IMR-90 (cell line): ENCODE measurements around the gene RNGTT. TPM values are rescaled to one million over a fixed set of nuclear protein-coding genes. Genes with fewer than 3 reads are reported as not detected.

Source experiments
- ATAC-seq: fragments of 200-7000 bp; cut with Tn5 transposase; 2 replicates; pipeline ENCODE4 v1.9.1; 2020; ENCODE audit warnings: low read depth, mild to moderate bottlenecking, moderate library complexity
- BruUV-seq: library from RNA; stranded (reverse); fragments of 400-500 nt; replicated peaks from 2 replicates; lab custom pipeline; 2021; lab: Mats Ljungman, UMichigan
- CTCF ChIA-PET: fragments of 300-600 bp; formaldehyde crosslinking; extraction: SDS; loops from one replicate; lab custom pipeline; 2021; ENCODE audit warnings: antibody characterized with exemption; lab: Yijun Ruan, JAX
- POLR2A ChIA-PET: fragments of 300-600 bp; sonication (Branson Sonifier 250); formaldehyde crosslinking; loops from one replicate; lab custom pipeline; 2022; ENCODE audit warnings: antibody characterized with exemption; ENCODE audit not compliant: unreplicated experiment; lab: Charles Lee
- DNase-seq: peaks from one replicate; pipeline ENCODE4 v3.0.0; 2013
- H2AFZ ChIP-seq: replicated peaks from 2 replicates; pipeline ENCODE3; 2013; ENCODE audit warnings: low read length, mild to moderate bottlenecking; ENCODE audit not compliant: poor library complexity
- H2AK5ac ChIP-seq: 2 replicates; pipeline ENCODE4 v1.6.1; 2013; ENCODE audit warnings: low read depth, low read length, inconsistent platforms
- H2AK9ac ChIP-seq: replicated peaks from 2 replicates; pipeline ENCODE3; 2013; ENCODE audit warnings: mild to moderate bottlenecking, low read depth, low read length, moderate library complexity; ENCODE audit not compliant: poor library complexity
- H2BK120ac ChIP-seq: 2 replicates; pipeline ENCODE4 v1.6.1; 2013; ENCODE audit warnings: low read depth, low read length, inconsistent platforms
- H2BK15ac ChIP-seq: 3 replicates; pipeline ENCODE4 v1.6.1; 2013; ENCODE audit warnings: low read depth, low read length, inconsistent platforms
- H2BK20ac ChIP-seq: 2 replicates; pipeline ENCODE4 v1.6.1; 2013; ENCODE audit warnings: low read depth, mild to moderate bottlenecking, inconsistent platforms, low read length, moderate library complexity
- H2BK5ac ChIP-seq: 2 replicates; pipeline ENCODE4 v1.6.1; 2013; ENCODE audit warnings: mild to moderate bottlenecking, low read depth, low read length, inconsistent platforms; ENCODE audit not compliant: poor library complexity, severe bottlenecking
- H3K14ac ChIP-seq: replicated peaks from 2 replicates; pipeline ENCODE4 v1.6.1; 2013; ENCODE audit warnings: low read depth, low read length, inconsistent platforms
- H3K18ac ChIP-seq: 2 replicates; pipeline ENCODE4 v1.6.1; 2013; ENCODE audit warnings: low read depth, low read length, control low read depth
- H3K23ac ChIP-seq: 2 replicates; pipeline ENCODE4 v1.6.1; 2013; ENCODE audit warnings: low read depth, low read length, inconsistent platforms
- H3K27ac ChIP-seq: 2 replicates; pipeline ENCODE4 v1.5.1; 2013; ENCODE audit warnings: mild to moderate bottlenecking, control low read depth, low read length; ENCODE audit not compliant: insufficient read depth
- H3K27me3 ChIP-seq: 2 replicates; pipeline ENCODE4 v1.6.1; 2013; ENCODE audit warnings: low read length; ENCODE audit not compliant: control insufficient read depth, insufficient read depth
- H3K36me3 ChIP-seq: 2 replicates; pipeline ENCODE4 v1.6.1; 2013; ENCODE audit warnings: low read length, mixed read lengths; ENCODE audit not compliant: control insufficient read depth, insufficient read depth
- H3K4ac ChIP-seq: 2 replicates; pipeline ENCODE4 v1.6.1; 2013; ENCODE audit warnings: low read depth, low read length, inconsistent platforms
- H3K4me1 ChIP-seq: 2 replicates; pipeline ENCODE4 v1.6.1; 2013; ENCODE audit warnings: low read length, mixed read lengths; ENCODE audit not compliant: control insufficient read depth, insufficient read depth
- H3K4me2 ChIP-seq: 2 replicates; pipeline ENCODE4 v1.6.1; 2013; ENCODE audit warnings: low read depth, mild to moderate bottlenecking, control low read depth, low read length, moderate library complexity
- H3K4me3 ChIP-seq: 2 replicates; pipeline ENCODE4 v1.5.1; 2013; ENCODE audit warnings: low read depth, mild to moderate bottlenecking, control low read depth, low read length, moderate library complexity; ENCODE audit not compliant: insufficient read depth
- H3K56ac ChIP-seq: 2 replicates; pipeline ENCODE4 v1.6.1; 2013; ENCODE audit warnings: low read length, inconsistent platforms; ENCODE audit not compliant: insufficient read depth; ENCODE audit errors: extremely low read depth
- H3K79me1 ChIP-seq, 2 experiments: 2 replicates each; pipeline ENCODE4 v1.6.1; 2013; ENCODE audit warnings: low read length in 2 of 2, inconsistent platforms in 1 of 2, low read depth in 1 of 2
- H3K9ac ChIP-seq: 2 replicates; pipeline ENCODE4 v1.6.1; 2013; ENCODE audit warnings: low read depth, low read length, control low read depth
- H3K9me1 ChIP-seq: 2 replicates; pipeline ENCODE4 v1.6.1; 2013; ENCODE audit warnings: low read length, inconsistent platforms; ENCODE audit not compliant: insufficient read depth
- H3K9me3 ChIP-seq: 2 replicates; pipeline ENCODE4 v1.6.1; 2013; ENCODE audit warnings: low read length; ENCODE audit not compliant: control insufficient read depth, insufficient read depth
- H4K20me1 ChIP-seq: 2 replicates; pipeline ENCODE4 v1.6.1; 2013; ENCODE audit warnings: low read length, inconsistent platforms; ENCODE audit not compliant: insufficient read depth
- H4K5ac ChIP-seq: 2 replicates; pipeline ENCODE4 v1.6.1; 2013; ENCODE audit warnings: mild to moderate bottlenecking, low read depth, low read length, control low read depth
- H4K8ac ChIP-seq, 2 experiments: 2 replicates each; pipeline ENCODE4 v1.6.1; 2013; ENCODE audit warnings: low read depth in 2 of 2, low read length in 2 of 2, control low read depth in 1 of 2, inconsistent platforms in 1 of 2
- H4K91ac ChIP-seq: 2 replicates; pipeline ENCODE4 v1.6.1; 2013; ENCODE audit warnings: low read depth, low read length, inconsistent platforms; ENCODE audit not compliant: insufficient read depth
- BHLHE40 ChIP-seq: fragments of 150-350 bp; IDR thresholded peaks from 2 replicates; pipeline ENCODE4 v1.6.1; 2016; ENCODE audit warnings: mild to moderate bottlenecking, low read depth, low read length
- FOS ChIP-seq: fragments of 150-350 bp; IDR thresholded peaks from 2 replicates; pipeline ENCODE4 v1.6.1; 2016; ENCODE audit warnings: low read depth, low read length
- MXI1 ChIP-seq: IDR thresholded peaks from 2 replicates; pipeline ENCODE4 v1.6.1; 2012; ENCODE audit warnings: low read depth, mild to moderate bottlenecking, low read length, moderate library complexity, borderline replicate concordance
- RAD21 ChIP-seq: IDR thresholded peaks from 2 replicates; pipeline ENCODE4 v1.6.1; 2012; ENCODE audit warnings: low read length, improper control_type of control experiment
- RCOR1 ChIP-seq: IDR thresholded peaks from 2 replicates; pipeline ENCODE4 v1.6.1; 2012; ENCODE audit warnings: mild to moderate bottlenecking, low read length, improper control_type of control experiment; ENCODE audit not compliant: insufficient replicate concordance
- WGBS, 2 experiments: methylation state at CpG; one replicate each; pipeline versions ENCODE4 v1.1.5 to v1.1.7; 2013; ENCODE audit warnings: missing lambda C conversion rate in 2 of 2; ENCODE audit not compliant: insufficient read length in 1 of 2; ENCODE audit errors: extremely low coverage in 2 of 2; 5-methylcytosine and 5-hydroxymethylcytosine counted together
- dilution Hi-C: fragments of 300-500 bp; cut with HindIII; formaldehyde crosslinking; loops from one replicate; pipeline ENCODE4 v1.14.3; 2018; ENCODE audit warnings: low sequenced_read_pairs; ENCODE audit not compliant: unreplicated experiment
- in situ Hi-C: fragments of 300-500 bp; cut with MboI; formaldehyde crosslinking; loops from 3 replicates; pipeline ENCODE4 v1.14.3; 2019; ENCODE audit warnings: low sequenced_read_pairs, inconsistent platforms, mixed read lengths
- intact Hi-C: fragments of 100-400 bp; cut with micrococcal nuclease; formaldehyde crosslinking; loops from 2 replicates; pipeline ENCODE4 v1.10.0; 2022
- polyA plus RNA-seq, 3 experiments: library from polyadenylated mRNA; depleted of rRNA; stranded (reverse); fragments of >200 nt; gene quantifications; 2 replicates each; pipeline ENCODE4 v1.2.3, GENCODE V29; 2012; ENCODE audit warnings: low replicate concordance in 1 of 3
- total RNA-seq: library from RNA; depleted of rRNA; stranded (reverse); fragments of >200 nt; gene quantifications from 2 replicates; pipeline ENCODE4 v1.2.3, GENCODE V29; 2012

The RNGTT gene
- total and polyA plus RNA-seq, 2 of the 4 experiments (the other 2 are of a cell fraction), result 5.4 to 21.7 TPM

DNA sequence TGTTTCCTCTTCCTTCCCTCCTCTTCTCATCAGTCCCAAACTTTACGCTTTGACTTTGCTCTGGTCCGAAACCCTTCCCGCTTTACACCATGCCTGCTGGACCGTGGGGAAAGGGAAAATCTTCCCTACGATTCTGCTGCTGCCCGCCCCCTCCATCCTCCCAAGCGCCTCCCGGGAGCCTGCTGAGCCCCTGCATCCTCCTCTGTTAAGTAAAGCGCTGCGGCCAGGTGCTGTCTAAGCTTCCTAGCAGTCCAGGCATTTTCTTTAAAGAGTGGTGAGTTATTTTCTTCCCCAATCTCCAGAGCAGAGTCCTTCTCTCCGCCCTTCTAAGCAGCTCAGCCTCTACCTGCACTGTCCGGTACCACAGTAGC lies 376.3 kb downstream of the RNGTT start:
- intact Hi-C loops (no loop called here), dilution Hi-C loops (no loop called here), in situ Hi-C loops (no loop called here)
- no peak overlapping the region for H3K14ac ChIP-seq
- no CpG with 5 or more reads among the region's 12 CpGs for WGBS, 2 experiments
- no TSS peak for BruUV-seq
- H2AK5ac ChIP-seq, result no peak overlapping the region
- no peaks in the 10 kb centered on the region for H3K9me3 ChIP-seq
- H4K5ac ChIP-seq, result no peak overlapping the region
- DNase-seq (no peak), ATAC-seq (no peak)
- no peak overlapping the region for H3K56ac ChIP-seq
- TF ChIP-seq MXI1 (no peak), BHLHE40 (no peak), FOS (no peak), RAD21 (no peak), RCOR1 (no peak)
- no peak overlapping the region for H2BK15ac ChIP-seq
- H3K9me1 ChIP-seq, result no peaks in the 10 kb centered on the region
- H2AK9ac ChIP-seq, result no peak overlapping the region
- no peak overlapping the region for H3K27ac ChIP-seq
- H2BK20ac ChIP-seq, result no peak overlapping the region
- peaks cover 18% of the 10 kb centered on the region for H3K27me3 ChIP-seq
- no peak overlapping the region for H3K23ac ChIP-seq
- no peak overlapping the region for H3K4ac ChIP-seq
- no peak overlapping the region for H4K91ac ChIP-seq
- no peak overlapping the region for H3K4me3 ChIP-seq
- no peaks in the 10 kb centered on the region for H3K4me1 ChIP-seq
- no peak overlapping the region for H2AFZ ChIP-seq
- no peak overlapping the region for H2BK120ac ChIP-seq
- ChIA-PET POLR2A (no interaction called here), CTCF (no interaction called here)
- no peak overlapping the region for H3K9ac ChIP-seq
- H4K20me1 ChIP-seq, result no peaks in the 10 kb centered on the region
- no peak overlapping the region for H2BK5ac ChIP-seq
- H3K4me2 ChIP-seq, result no peak overlapping the region
- no peaks in the 10 kb centered on the region for H3K36me3 ChIP-seq
- H3K18ac ChIP-seq, result no peak overlapping the region
- H4K8ac ChIP-seq, result no peak overlapping the region
- no peaks in the 10 kb centered on the region for H3K79me1 ChIP-seq
